Spleen (tissue), 11 donors: Measurements from ENCODE around the gene AGAP3. TPM values are rescaled to one million over a fixed set of nuclear protein-coding genes. Genes with fewer than 3 reads are reported as not detected.

Experiments used
- DNase-seq: peaks from one replicate; pipeline ENCODE4 v3.0.0-alpha.2; 2020
- H3K27ac ChIP-seq, 8 donors: fragments of 200-600 bp; sonication (generic) in 7 of 8; 1 replicate in 4 of 8; 2 replicates in 4 of 8; pipeline versions ENCODE4 v1.5.0 to v1.8.0; 2016 to 2021; ENCODE audit warnings: inconsistent platforms in 4 of 8, mild to moderate bottlenecking in 4 of 8, moderate library complexity in 1 of 8
- H3K27me3 ChIP-seq, 7 donors: fragments of 200-600 bp; sonication (generic) in 6 of 7; replicated peaks in 1 of 7; 1 replicate in 4 of 7; 2 replicates in 3 of 7; pipeline versions ENCODE4 v1.5.0 to v1.8.0; 2016 to 2021; ENCODE audit warnings: inconsistent platforms in 3 of 7, mild to moderate bottlenecking in 1 of 7
- H3K36me3 ChIP-seq, 6 donors: fragments of 200-600 bp; sonication (generic) in 5 of 6; 1 replicate in 4 of 6; 2 replicates in 2 of 6; pipeline versions ENCODE4 v1.5.0 to v1.8.0; 2016 to 2021; ENCODE audit warnings: inconsistent platforms in 2 of 6
- H3K4me1 ChIP-seq, 6 donors: fragments of 200-600 bp; sonication (generic) in 5 of 6; 1 replicate in 3 of 6; 2 replicates in 3 of 6; pipeline versions ENCODE4 v1.5.0 to v1.8.0; 2016 to 2021; ENCODE audit warnings: inconsistent platforms in 3 of 6
- H3K4me3 ChIP-seq, 8 donors: fragments of 200-600 bp; sonication (generic) in 7 of 8; 1 replicate in 4 of 8; 2 replicates in 4 of 8; pipeline versions ENCODE4 v1.5.0 to v1.8.0; 2016 to 2021; ENCODE audit warnings: inconsistent platforms in 4 of 8, mild to moderate bottlenecking in 4 of 8, moderate library complexity in 2 of 8
- H3K9me3 ChIP-seq, 8 donors: fragments of 200-600 bp; sonication (generic) in 7 of 8; 1 replicate in 4 of 8; 2 replicates in 4 of 8; pipeline versions ENCODE4 v1.5.0 to v1.8.0; 2016 to 2021; ENCODE audit warnings: inconsistent platforms in 4 of 8
- POLR2A ChIP-seq, 3 donors: fragments of 450-650 bp; IDR thresholded peaks; one replicate each; pipeline ENCODE4 v1.5.1; 2017; ENCODE audit warnings: antibody characterized with exemption in 3 of 3, mild to moderate bottlenecking in 1 of 3
- POLR2AphosphoS5 ChIP-seq, 3 donors: sonication (generic); formaldehyde crosslinking; IDR thresholded peaks; one replicate each; pipeline ENCODE4 v1.5.1; 2017; ENCODE audit warnings: antibody characterized with exemption in 3 of 3
- WGBS, 5 donors: extraction: QIAGEN DNeasy Blood & Tissue Kit in 3 of 5; methylation state at CpG; one replicate each; pipeline versions ENCODE4 v1.1.5 to v1.1.7; 2013 to 2018; 5-methylcytosine and 5-hydroxymethylcytosine counted together
- intact Hi-C: fragments of 100-400 bp; cut with DNase I; formaldehyde crosslinking; loops from one replicate; pipeline ENCODE4 v1.15.0; 2023; ENCODE audit warnings: low total_unique reads
- polyA plus RNA-seq, 3 donors: library from polyadenylated mRNA; stranded (reverse); fragments of 200-250 nt; gene quantifications; one replicate each; pipeline ENCODE4 v1.2.1, GENCODE V29; 2013
- total RNA-seq, 7 donors: library from RNA; depleted of rRNA in 3 of 7; stranded (reverse); fragments of >200 nt in 3 of 7; fragmentation: NEBNext Ultra II Directional in 4 of 7; extraction: Animal tissue kit (Norgen Biotek cat#: 25700) in 4 of 7; gene quantifications; one replicate each; pipeline versions ENCODE4 v1.1.0 to v1.2.1, GENCODE V29; 2016 to 2021
- TF ChIP-seq, protein P1 (sequence below), 11 experiments: fragments of 200-600 bp in 7 of 11; fragments of 450-650 bp in 4 of 11; sonication (generic) in 4 of 11; IDR thresholded peaks in 8 of 11; conservative IDR thresholded peaks in 3 of 11; 1 replicate in 7 of 11; 2 replicates in 4 of 11; pipeline versions ENCODE4 v1.4.0 to v1.8.0; 2016 to 2021; ENCODE audit warnings: antibody characterized with exemption in 11 of 11, inconsistent platforms in 4 of 11, mild to moderate bottlenecking in 1 of 11
- donor health status: healthy with polysubstance abuse.
- donor health status: DM: no; HTN: no; CAD: no; lungs with moderate emphysema.
- donor health status: DM: no; HTN: no; CAD: no.
- donor health status: Bipolar disorder and iron deficiency.
- donor health status: healthy.
- donor health status: DM: no; HTN: no; CAD: no.
- donor health status: DM: yes; HTN: yes; CAD: no.

Gene AGAP3
- total and polyA plus RNA-seq, 10 donors, result 21.8 to 94.4 (median 72.6) TPM

DNA sequence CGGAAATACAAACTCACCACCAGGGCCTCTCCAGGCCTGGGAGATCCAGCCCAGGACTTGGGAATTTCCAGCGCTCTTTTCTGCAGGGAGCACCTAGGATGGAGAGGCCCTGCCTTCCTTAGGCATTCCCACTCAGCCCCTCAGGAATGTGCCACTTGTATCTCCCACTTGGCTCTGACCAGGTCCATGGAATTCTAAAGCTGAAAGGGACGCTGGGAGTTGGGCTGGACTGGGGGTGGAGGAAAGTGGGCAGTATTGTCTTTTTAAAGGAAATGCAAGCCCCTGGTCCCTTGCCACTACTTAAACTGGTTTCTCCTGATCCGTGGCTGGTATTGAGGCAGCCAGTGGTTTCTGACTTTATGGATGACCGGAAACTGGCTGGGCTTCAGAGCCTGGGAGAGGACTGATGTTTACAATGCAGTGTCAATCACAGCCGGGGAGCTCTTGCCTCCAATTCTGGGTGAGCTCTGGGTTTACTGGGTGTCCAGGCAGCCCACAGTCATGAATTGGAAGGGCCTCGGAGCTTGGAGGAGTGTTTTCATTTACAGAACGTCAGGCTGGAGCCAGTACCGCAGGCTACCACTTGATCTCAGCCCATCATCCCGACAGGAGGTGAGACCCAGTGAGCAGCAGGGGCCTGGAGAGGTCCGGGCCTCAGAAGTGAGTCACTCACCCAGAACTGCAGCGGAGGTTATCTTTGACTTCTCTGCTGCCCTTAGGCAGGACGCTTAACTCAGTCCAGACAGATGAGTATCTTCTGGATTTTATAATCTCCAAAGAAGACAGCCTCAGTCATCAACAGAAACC is 27.3 kb downstream of the AGAP3 start:
- H3K4me1 ChIP-seq, result peaks cover 0 to 56% (median 26%) of the 10 kb centered on the region in 6 donors
- H3K4me3 ChIP-seq, result no peak overlapping the region
- no peak for DNase-seq
- H3K27me3 ChIP-seq, result peaks cover 0 to 21% (median 0%) of the 10 kb centered on the region in 7 donors
- intact Hi-C loops, result loop anchor here (5.0 kb wide), 2 partner anchors 81 to 216 kb away; no protein-coding TSS in a partner anchor
- no peak for TF ChIP-seq POLR2AphosphoS5 (IDR thresholded peaks at IDR 0.05)
- TF ChIP-seq, protein P1, sequence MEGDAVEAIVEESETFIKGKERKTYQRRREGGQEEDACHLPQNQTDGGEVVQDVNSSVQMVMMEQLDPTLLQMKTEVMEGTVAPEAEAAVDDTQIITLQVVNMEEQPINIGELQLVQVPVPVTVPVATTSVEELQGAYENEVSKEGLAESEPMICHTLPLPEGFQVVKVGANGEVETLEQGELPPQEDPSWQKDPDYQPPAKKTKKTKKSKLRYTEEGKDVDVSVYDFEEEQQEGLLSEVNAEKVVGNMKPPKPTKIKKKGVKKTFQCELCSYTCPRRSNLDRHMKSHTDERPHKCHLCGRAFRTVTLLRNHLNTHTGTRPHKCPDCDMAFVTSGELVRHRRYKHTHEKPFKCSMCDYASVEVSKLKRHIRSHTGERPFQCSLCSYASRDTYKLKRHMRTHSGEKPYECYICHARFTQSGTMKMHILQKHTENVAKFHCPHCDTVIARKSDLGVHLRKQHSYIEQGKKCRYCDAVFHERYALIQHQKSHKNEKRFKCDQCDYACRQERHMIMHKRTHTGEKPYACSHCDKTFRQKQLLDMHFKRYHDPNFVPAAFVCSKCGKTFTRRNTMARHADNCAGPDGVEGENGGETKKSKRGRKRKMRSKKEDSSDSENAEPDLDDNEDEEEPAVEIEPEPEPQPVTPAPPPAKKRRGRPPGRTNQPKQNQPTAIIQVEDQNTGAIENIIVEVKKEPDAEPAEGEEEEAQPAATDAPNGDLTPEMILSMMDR (IDR thresholded peaks at IDR 0.05 in 8 of 11, conservative IDR thresholded peaks at IDR 0.05 in 3 of 11), result no peak
- TF ChIP-seq POLR2A (IDR thresholded peaks at IDR 0.05), result no peak
- WGBS, 5 donors, result 79 to 89% (median 86%) methylated on average over 13 of the region's 13 CpGs
- peak overlapping the region in 1 of 8 donors; percentile 7 for H3K27ac ChIP-seq
- peaks cover 0 to 21% (median 5%) of the 10 kb centered on the region in 6 donors for H3K36me3 ChIP-seq
- no peaks in the 10 kb centered on the region for H3K9me3 ChIP-seq

DNA sequence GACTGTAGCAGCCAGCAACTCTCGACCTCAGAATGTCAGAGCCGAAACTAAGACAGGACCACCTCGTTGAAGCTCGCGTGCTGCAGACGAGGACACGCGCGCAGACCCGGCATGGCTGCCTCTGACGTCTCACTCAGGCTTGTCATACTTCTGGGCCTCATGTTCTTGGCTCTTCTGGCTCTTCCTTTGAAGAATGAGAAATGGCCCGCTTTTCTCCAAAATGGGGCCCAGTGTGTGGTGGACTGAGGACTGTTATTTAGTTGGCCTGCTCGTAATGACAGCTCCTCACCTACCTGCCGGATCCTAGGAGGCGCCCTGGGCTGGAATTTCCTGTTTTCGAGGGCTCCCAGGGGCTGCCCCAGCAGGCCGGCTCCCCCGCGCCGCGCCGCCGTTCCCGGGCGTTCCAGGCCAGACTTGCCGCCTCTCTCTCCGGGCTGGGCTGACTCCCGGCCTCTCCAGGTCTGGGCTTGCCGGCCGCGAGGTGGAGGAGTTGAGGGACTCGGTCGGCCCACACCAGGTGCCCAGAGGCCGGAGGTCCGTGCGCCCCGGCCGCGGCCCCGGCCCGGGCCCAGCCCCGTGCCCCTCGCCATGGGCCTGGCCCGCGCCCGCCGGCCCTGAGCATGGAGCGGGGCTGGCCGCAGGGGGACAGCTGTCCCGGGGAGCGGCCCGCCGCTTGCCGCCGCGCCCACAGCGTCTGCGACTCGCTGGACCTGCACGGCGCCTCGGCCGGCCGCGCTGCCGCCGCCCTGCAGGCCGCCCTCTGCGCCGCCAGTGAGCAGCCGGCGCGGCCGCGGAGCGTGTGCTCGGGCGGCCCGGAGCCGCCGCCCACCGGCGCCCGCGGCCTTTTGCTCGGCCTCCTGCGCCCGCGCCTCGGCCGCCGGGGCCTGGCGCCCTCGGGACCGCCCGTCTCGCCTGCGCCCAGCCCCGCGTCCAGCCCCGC is 28.1 kb downstream of the AGAP3 start:
- 34 to 88% (median 37%) methylated on average over 23 to 101 of the region's 101 CpGs for WGBS, 5 donors
- intact Hi-C loops, result loop anchor here (5.0 kb wide), 2 partner anchors 82 to 217 kb away; no protein-coding TSS in a partner anchor
- peak overlapping the region in 4 of 8 donors; percentile 18 to 66 (median 24) for H3K4me3 ChIP-seq
- H3K27ac ChIP-seq, result peak overlapping the region in 1 of 8 donors; percentile 7
- H3K36me3 ChIP-seq, result peaks cover 0 to 29% (median 13%) of the 10 kb centered on the region in 6 donors
- TF ChIP-seq, protein P1 (IDR thresholded peaks at IDR 0.05 in 8 of 11, conservative IDR thresholded peaks at IDR 0.05 in 3 of 11), result no peak
- TF ChIP-seq POLR2AphosphoS5 (IDR thresholded peaks at IDR 0.05) (no peak), POLR2A (IDR thresholded peaks at IDR 0.05) (no peak)
- H3K27me3 ChIP-seq, result peaks cover 0 to 21% (median 0%) of the 10 kb centered on the region in 7 donors
- no peak for DNase-seq
- no peaks in the 10 kb centered on the region for H3K9me3 ChIP-seq
- peaks cover 0 to 56% (median 26%) of the 10 kb centered on the region in 6 donors for H3K4me1 ChIP-seq

DNA sequence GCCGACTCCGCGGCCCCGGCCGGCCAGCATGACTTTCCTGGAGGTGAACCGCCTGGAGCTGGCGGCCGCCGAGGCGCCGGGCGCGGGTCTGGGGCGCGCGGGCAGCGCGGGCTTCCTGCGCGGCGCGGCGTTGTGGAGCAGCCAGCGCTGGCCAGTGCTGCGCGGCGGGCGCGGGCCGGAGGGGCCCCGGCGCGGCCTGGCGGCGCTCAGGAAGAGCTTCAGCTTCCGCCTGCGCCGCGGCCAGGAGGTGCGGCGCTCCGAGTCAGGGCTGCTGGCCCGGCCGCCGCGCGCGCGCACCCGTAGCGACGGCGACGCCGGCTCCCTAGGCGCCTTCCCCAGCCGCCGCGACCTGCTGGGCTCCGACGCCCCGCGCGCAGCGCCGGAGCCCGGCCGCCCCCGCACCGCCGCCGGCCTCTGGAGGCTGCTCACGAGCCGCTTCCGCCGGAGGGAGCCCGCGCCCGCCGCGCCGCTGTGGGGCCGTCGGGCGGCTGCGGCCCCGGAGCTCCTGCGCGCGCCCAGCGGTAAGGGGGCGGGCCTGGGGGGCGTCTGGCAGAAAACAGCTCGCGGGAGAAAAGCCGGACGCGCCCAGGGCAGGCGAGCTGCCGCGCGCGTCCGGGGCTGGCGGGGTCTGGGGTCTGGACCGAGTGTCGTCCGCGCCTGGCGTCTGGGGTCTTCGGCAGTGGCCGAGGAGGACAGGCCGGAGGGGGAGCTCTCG is 29.0 kb downstream of the AGAP3 start:
- TF ChIP-seq POLR2AphosphoS5 (IDR thresholded peaks at IDR 0.05), result no peak
- TF ChIP-seq POLR2A (IDR thresholded peaks at IDR 0.05), result no peak
- TF ChIP-seq, protein P1 (IDR thresholded peaks at IDR 0.05 in 8 of 11, conservative IDR thresholded peaks at IDR 0.05 in 3 of 11), result no peak
- intact Hi-C loops, result no loop called here
- 9 to 21% (median 13%) methylated on average over 55 to 114 of the region's 114 CpGs for WGBS, 5 donors
- peaks cover 0 to 38% (median 21%) of the 10 kb centered on the region in 6 donors for H3K36me3 ChIP-seq
- H3K4me1 ChIP-seq, result peaks cover 0 to 47% (median 26%) of the 10 kb centered on the region in 6 donors
- no peak overlapping the region for H3K27ac ChIP-seq
- no peaks in the 10 kb centered on the region for H3K9me3 ChIP-seq
- no peak for DNase-seq
- peaks cover 0 to 21% (median 0%) of the 10 kb centered on the region in 7 donors for H3K27me3 ChIP-seq
- peak overlapping the region in 5 of 8 donors; percentile 15 to 66 (median 22) for H3K4me3 ChIP-seq
